Vagina (tissue), 2 donors: ENCODE measurements around the gene MCM3AP. TPM values are rescaled to one million over a fixed set of nuclear protein-coding genes. Genes with fewer than 3 reads are reported as not detected.

Experiments used
- DNase-seq, 2 donors: peaks; one replicate each; pipeline ENCODE4 v3.0.0-alpha.2; 2017; ENCODE audit errors: extremely low spot score in 2 of 2
- H3K27ac ChIP-seq: fragments of 200-600 bp; sonication (generic); one replicate; pipeline ENCODE4 v1.5.1; 2019
- H3K27me3 ChIP-seq: fragments of 200-600 bp; sonication (generic); one replicate; pipeline ENCODE4 v1.5.1; 2019
- H3K36me3 ChIP-seq, 2 donors: fragments of 200-600 bp; sonication (generic); one replicate each; pipeline ENCODE4 v1.5.1; 2017 to 2019
- H3K4me1 ChIP-seq: fragments of 200-600 bp; sonication (generic); one replicate; pipeline ENCODE4 v1.5.1; 2019
- H3K4me3 ChIP-seq, 2 donors: fragments of 200-600 bp; sonication (generic); 1 replicate in 1 of 2; 2 replicates in 1 of 2; pipeline ENCODE4 v1.5.1; 2016 to 2019
- H3K9me3 ChIP-seq: fragments of 200-600 bp; sonication (generic); one replicate; pipeline ENCODE4 v1.5.1; 2019
- CTCF ChIP-seq, 3 experiments: fragments of 450-650 bp in 2 of 3; fragments of 200-600 bp in 1 of 3; sonication (generic) in 1 of 3; IDR thresholded peaks; one replicate each; pipeline ENCODE4 v1.5.1; 2017 to 2019; ENCODE audit warnings: antibody characterized with exemption in 3 of 3, mild to moderate bottlenecking in 2 of 3, moderate library complexity in 2 of 3
- POLR2A ChIP-seq, 2 donors: fragments of 450-650 bp; IDR thresholded peaks; one replicate each; pipeline ENCODE4 v1.6.1; 2017; ENCODE audit warnings: antibody characterized with exemption in 2 of 2, mild to moderate bottlenecking in 2 of 2, moderate library complexity in 2 of 2
- POLR2AphosphoS5 ChIP-seq, 2 donors: sonication (generic); formaldehyde crosslinking; IDR thresholded peaks; one replicate each; pipeline ENCODE4 v1.9.0; 2017; ENCODE audit warnings: antibody characterized with exemption in 2 of 2, mild to moderate bottlenecking in 2 of 2, low read depth in 1 of 2; ENCODE audit not compliant: insufficient read depth in 1 of 2
- intact Hi-C: fragments of 100-400 bp; cut with DNase I; formaldehyde crosslinking; loops from one replicate; pipeline ENCODE4 v1.15.1; 2023
- total RNA-seq: library from RNA; depleted of rRNA; stranded (reverse); fragments of >200 nt; gene quantifications from one replicate; pipeline ENCODE4 v1.2.3, GENCODE V29; 2016

MCM3AP gene
- total RNA-seq, 1 donor from 2014 or later: 115 TPM

- no peak for DNase-seq
- intact Hi-C loops: no loop called here
- H3K36me3 ChIP-seq: peaks cover 0 to 99% of the 10 kb centered on the region in 2 donors
- no peak for TF ChIP-seq POLR2AphosphoS5 (IDR thresholded peaks at IDR 0.05; ENCODE audit: insufficient read depth in 1 of 2, low read depth in 1 of 2)
- TF ChIP-seq CTCF (IDR thresholded peaks at IDR 0.05): no peak
- no peak for TF ChIP-seq POLR2A (IDR thresholded peaks at IDR 0.05)
- no peak overlapping the region for H3K4me3 ChIP-seq
- no peaks in the 10 kb centered on the region for H3K27me3 ChIP-seq
- no peak overlapping the region for H3K27ac ChIP-seq
- no peaks in the 10 kb centered on the region for H3K4me1 ChIP-seq
- H3K9me3 ChIP-seq: no peaks in the 10 kb centered on the region
These were observed 12.1 kb downstream of the MCM3AP start for GRCh38 chr21:46273341-46273740.

GRCh38 chr21:46269466-46269865 is 15.9 kb downstream of the MCM3AP start:
- H3K4me1 ChIP-seq: no peaks in the 10 kb centered on the region
- H3K27ac ChIP-seq: no peak overlapping the region
- intact Hi-C loops: no loop called here
- H3K36me3 ChIP-seq: peaks cover 0 to 97% of the 10 kb centered on the region in 2 donors
- H3K9me3 ChIP-seq: no peaks in the 10 kb centered on the region
- no peak for TF ChIP-seq POLR2A (IDR thresholded peaks at IDR 0.05)
- TF ChIP-seq POLR2AphosphoS5 (IDR thresholded peaks at IDR 0.05; ENCODE audit: insufficient read depth in 1 of 2, low read depth in 1 of 2): no peak
- no peak for TF ChIP-seq CTCF (IDR thresholded peaks at IDR 0.05)
- H3K4me3 ChIP-seq: no peak overlapping the region
- no peak for DNase-seq
- H3K27me3 ChIP-seq: no peaks in the 10 kb centered on the region

- no peak for TF ChIP-seq POLR2A (IDR thresholded peaks at IDR 0.05)
- TF ChIP-seq POLR2AphosphoS5 (IDR thresholded peaks at IDR 0.05; ENCODE audit: insufficient read depth in 1 of 2, low read depth in 1 of 2): no peak
- no peak for TF ChIP-seq CTCF (IDR thresholded peaks at IDR 0.05)
- H3K36me3 ChIP-seq: peaks cover 0 to 92% of the 10 kb centered on the region in 2 donors
- DNase-seq: no peak
- H3K4me3 ChIP-seq: no peak overlapping the region
- no peaks in the 10 kb centered on the region for H3K9me3 ChIP-seq
- no peak overlapping the region for H3K27ac ChIP-seq
- intact Hi-C loops: no loop called here
- no peaks in the 10 kb centered on the region for H3K4me1 ChIP-seq
- H3K27me3 ChIP-seq: no peaks in the 10 kb centered on the region
These were observed 17.0 kb downstream of the MCM3AP start for GRCh38 chr21:46268371-46268770.

- TF ChIP-seq CTCF (IDR thresholded peaks at IDR 0.05) (no peak), POLR2AphosphoS5 (IDR thresholded peaks at IDR 0.05; ENCODE audit: insufficient read depth in 1 of 2, low read depth in 1 of 2) (no peak), POLR2A (IDR thresholded peaks at IDR 0.05) (no peak)
- Histone ChIP-seq H3K36me3 (peaks cover 3 to 82% of the 10 kb centered on the region in 2 donors), H3K9me3 (no peaks in the 10 kb centered on the region), H3K27ac (no peak overlapping the region), H3K4me3 (no peak overlapping the region), H3K4me1 (no peaks in the 10 kb centered on the region), H3K27me3 (no peaks in the 10 kb centered on the region)
- intact Hi-C loops: no loop called here
- DNase-seq: no peak
These were observed 18.5 kb downstream of the MCM3AP start for GRCh38 chr21:46266946-46267345.

DNA sequence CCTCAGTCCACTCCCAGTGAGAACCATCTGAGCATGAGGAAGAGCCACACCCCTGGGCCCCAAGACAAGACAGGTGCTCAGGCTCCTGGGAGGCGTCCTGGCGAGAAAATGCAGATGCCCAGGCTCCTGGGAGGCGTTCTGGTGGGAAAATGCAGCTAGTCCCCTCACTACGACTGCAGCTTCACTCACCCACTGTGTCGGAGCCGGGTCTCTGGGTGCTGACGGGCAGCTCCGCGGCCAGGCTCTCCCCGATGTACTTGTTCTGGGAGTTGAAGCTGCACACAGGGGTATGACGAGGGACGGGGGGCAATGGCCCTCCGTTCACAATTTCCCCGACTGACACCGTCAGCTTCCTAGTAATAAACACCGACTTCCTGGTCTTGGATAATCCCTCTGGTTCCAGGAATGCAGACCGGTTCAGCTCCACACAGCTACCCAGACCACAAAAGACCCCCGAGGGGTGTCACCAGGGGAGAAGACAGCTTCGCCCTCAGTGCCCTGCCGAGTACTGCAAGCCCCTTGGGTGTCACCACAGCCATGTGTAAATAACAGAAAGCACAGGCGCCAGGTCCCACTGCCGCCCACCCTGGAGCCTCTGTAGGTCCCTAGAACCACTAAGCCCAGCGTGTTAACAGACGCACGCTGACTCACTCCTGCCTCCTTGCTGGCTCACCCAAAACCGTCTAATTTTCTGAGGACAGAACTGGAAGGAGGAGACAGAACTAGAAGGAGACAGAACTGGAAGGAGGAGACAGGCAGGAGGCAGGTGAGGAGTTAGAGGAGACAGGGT is 19.5 kb downstream of the MCM3AP start:
- no peak for DNase-seq
- H3K27ac ChIP-seq: no peak overlapping the region
- H3K36me3 ChIP-seq: peaks cover 3 to 82% of the 10 kb centered on the region in 2 donors
- H3K9me3 ChIP-seq: no peaks in the 10 kb centered on the region
- H3K4me3 ChIP-seq: no peak overlapping the region
- TF ChIP-seq POLR2A (IDR thresholded peaks at IDR 0.05): no peak
- no peak for TF ChIP-seq CTCF (IDR thresholded peaks at IDR 0.05)
- TF ChIP-seq POLR2AphosphoS5 (IDR thresholded peaks at IDR 0.05; ENCODE audit: insufficient read depth in 1 of 2, low read depth in 1 of 2): no peak
- H3K27me3 ChIP-seq: no peaks in the 10 kb centered on the region
- no peaks in the 10 kb centered on the region for H3K4me1 ChIP-seq
- intact Hi-C loops: no loop called here
